SIG-M5 treated with dmso at 0.1 percent for 504 hours (cell line): ENCODE measurements around the gene XAGE1B.
"Not testable (repeated sequence)": the region's sequence is repeated elsewhere in the genome, so short reads cannot be mapped to it uniquely, and the experiment has no call there.

Source experiments
- DNase-seq: peaks from one replicate; lab custom pipeline; 2025; ENCODE audit not compliant: unreplicated experiment; lab: John Stamatoyannopoulos, UW

The XAGE1B gene, protein sequence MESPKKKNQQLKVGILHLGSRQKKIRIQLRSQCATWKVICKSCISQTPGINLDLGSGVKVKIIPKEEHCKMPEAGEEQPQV

DNA sequence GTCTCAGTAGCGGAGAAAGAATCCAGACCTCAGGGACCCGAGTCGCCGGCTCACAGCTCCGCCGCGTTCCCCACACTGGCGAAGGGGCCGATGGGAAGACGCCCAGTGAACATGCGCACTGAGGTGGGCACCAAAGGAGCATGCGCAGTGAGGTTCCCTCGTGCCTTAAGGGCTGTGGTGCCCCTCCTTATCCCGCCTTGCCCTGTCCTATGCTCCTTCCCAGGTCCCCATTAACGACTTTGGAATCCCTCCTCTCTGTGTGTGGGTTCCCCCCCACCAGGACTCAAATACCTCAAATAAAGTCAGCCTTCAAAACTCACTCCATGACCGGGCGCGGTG lies at the start of gene XAGE1B:
XAGE1B (minus strand) TSS at position 77 of the 339 bp plus-strand sequence. CDS start 1,536 bp downstream, outside the sequence.
- DNase-seq = not testable (repeated sequence)

DNA sequence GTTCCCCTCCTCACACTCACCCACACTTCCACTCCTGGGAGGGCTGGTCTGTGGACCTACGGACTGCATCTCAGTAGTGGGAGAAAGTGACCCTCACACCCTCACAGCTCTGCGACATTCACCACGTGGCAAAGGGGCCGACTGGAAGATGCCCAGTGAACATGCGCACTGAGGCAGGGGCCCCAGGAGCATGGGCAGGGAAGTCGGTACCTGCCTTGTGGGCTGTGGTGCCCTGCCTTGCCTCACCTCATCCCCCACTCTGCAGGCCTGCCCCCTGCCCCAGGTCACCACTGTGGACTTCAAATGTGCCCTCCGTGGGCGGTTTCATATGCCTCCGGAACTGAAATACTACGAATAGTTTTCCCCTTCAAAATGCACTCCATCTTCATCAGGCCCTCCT lies 46.2 kb upstream of the XAGE1B start:
- DNase-seq = no peak

DNA sequence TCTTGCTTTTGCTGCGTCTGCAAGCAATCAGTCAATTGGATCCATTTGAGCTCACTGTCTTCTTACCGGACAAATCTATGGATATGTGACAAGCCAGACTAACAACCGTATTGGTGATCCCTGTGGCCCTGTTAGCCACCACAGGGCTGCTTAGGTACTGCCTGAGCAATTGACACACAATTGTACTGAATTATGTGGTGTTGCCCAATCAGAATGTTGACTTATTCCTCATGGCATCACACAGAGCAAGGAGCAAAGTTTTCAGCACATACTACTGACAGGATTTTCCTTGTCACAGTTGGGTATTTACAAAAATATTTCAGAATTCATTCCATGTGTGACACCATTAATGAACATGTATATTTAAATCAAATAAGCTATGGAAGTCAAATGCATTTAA lies 41.3 kb upstream of the XAGE1B start:
- no peak for DNase-seq

DNA sequence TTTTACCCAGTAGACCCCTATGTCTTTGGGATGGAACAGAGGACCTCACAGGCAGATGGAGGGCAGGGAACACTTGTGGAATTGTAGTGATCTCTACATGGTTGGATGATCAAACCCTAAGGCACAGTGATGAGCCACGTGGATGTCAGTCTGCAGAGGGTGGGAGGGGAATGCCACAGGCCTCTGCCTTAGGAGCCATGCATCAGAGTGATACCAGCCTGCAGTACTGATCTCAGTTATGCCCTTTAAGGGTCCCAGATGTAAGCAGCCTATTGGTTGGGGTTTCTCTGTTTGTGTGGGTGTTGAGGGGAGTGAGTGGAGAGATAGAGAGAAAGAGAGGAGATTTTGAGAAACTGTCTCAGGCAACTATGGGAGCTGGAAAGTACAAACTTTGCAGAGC lies 39.9 kb upstream of the XAGE1B start:
- DNase-seq = no peak

DNA sequence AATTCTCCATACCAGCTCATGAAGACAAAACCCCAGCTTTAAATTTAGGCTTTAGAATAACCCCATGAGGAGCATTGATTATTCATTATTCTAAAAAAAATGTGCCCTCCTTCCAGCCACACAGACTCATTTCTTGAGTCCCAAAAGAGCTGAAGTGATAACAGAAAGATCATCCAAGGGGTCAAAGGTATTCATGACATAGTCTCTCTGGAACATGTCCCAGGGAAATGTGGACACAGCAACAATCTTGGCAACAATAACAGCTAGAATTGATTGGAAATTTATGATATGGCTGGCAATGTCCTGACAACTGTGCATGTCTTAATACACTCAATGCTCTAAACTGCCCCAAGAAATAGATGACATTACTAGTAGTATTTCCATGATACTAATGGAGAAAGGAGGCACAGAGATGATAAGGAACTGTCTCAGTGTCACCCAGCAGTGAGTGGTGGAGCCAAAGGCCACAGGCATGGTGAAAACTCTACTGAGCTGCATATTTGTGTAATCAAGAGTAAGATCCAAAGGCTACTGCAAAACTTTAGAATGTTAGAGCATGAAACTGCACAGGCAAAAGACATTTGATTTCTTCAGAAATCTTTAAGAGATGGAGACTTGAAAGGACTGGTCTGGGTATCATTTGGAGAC lies 37.3 kb upstream of the XAGE1B start:
- no peak for DNase-seq

DNA sequence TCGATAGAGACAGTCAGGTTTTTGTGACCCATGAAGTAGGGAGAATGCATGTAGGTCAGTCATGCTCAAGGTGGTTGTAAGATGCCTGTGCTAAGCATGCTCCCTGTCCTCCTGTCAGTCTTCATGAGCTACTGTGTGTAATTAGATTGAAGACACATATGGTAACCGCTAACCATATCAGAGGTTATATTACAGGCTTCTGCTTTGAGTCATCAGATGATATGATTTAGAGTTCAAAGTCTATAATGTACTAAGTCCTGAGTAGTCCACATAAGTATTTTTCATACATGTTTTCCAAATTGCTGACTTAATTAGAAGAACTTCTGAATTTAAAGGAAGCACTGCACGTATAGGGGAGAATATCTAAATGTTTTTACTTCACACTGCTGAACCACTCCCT lies 31.9 kb upstream of the XAGE1B start:
- not testable (repeated sequence) for DNase-seq

DNA sequence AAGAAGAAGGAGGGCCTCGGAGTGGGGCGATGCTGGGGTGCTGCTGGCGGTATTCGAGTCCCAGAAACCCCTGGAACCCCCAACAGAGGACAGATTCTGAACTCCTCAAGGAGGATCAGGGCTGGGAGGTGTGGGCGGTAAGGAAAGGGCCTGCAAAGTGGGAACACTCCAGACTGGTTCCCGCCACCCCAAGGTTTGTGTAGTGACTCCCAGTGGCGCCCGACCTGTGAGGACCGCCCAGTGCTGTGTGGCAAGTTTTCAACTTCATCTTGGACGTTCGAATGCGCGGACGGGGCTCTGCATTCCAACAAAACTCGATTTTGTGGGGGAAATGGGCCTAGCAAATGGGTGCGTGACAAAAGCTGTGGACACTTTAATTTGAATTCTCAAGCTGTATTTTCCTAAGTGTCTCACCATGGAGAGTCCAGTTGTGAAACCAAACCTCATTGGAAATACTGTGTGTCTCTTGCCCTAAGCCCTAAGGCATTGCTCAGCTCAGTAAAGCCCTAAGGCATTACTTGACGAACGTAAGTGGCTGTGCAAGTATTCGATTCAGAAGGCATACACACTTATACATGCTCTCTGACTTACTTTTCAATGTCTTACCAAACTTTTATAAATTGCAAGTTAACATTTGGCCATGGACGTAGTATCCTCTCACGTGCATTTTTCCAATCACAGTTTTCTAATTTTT lies 27.4 kb upstream of the XAGE1B start:
- no peak for DNase-seq

DNA sequence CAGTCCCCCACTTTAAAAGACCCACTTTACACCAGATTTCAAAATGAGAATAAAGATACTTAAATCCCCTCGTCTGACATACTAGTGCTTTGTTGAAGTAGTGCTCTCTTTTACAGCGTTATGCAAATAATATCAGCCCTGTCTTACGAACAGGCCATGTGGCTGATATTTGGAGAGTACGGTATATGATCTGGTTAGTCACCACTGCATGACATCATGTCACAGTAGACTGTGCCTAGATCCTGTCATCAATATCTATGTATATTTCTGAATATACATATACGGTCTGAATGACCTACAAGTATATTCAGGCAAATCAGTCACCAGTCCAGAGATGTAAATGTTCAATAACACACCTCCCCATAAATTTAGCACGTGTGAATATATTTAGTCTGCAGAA lies 25.4 kb upstream of the XAGE1B start:
- no peak for DNase-seq

DNA sequence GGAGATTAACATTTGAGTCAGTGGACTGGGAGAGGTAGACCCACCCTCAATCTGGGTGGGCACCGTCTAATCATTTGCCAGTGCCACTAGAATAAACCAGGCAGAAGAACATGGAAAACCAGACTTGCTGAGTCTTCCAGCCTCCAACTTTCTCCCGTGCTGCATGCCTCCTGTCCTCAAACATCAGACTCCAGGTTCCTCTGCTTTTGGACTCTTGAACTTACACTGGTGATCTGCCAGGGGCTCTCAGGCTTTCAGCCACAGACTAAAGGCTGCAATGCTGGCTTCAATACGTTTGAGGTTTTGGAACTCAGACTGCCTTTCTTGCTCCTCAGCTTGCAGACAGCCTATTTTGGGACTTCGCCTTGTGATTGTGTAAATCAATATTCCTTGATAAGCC lies 24.2 kb upstream of the XAGE1B start:
- DNase-seq = not testable (repeated sequence)

DNA sequence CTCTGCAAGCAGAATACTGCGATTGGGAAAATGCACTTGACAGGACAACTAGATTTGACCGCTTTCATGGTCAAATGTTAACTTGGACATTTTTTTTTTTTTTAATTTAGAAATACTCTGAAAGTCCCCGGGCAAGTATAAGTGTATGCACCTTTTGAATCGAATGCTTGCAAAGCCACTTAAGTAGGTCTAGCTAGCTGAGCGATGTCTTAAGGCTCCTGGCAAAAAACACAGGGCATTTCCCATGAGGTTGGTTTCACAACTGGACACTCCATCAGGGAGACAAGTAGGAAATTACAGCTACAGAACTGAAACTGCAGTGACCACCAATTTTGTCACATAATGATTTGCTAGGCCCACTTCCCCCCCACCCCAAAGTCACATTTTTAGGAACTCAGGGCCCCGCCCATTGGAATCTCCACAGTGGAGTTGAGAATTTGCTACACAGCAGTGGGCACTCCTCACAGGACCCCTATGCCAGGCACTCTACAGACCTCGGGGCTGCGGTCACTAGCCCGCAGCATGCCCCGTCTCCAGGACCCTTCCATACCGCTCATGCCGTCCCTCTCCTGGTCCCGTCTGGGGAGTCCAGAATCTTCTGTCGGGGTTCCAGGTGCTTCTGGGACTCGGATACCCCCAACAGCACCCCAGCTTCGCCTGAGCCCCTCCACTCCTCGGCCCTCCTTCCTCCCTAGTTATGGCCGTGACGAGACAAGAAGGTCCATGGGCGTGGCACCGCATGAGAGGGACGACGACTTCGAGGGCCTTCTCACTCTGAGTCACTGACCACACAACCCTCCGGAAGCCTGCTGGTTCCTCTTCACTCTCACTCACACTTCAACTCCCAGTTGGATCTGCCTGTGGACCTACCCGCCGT lies 515 bp downstream of the XAGE1B start:
- not testable (repeated sequence) for DNase-seq

DNA sequence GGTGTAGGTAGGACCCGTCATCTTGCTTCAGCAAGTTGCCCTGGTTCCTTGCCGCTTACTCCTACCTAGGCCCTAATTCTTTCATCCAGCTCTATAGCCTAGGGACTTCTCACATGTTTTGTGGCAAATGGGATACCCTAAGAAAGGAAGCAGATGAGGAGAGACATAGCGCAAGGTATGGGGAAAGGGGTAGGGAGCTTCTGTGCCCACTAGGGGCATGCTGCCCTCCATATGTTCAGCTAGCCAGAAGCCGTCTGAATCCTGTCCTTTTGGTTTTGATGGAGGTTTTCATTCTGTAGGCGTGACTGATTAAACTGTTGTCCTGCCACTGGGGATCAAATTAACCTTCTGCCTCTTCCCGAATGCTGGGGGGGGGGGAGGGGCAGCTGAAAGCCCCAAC lies 5.7 kb downstream of the XAGE1B start:
- not testable (repeated sequence) for DNase-seq

DNA sequence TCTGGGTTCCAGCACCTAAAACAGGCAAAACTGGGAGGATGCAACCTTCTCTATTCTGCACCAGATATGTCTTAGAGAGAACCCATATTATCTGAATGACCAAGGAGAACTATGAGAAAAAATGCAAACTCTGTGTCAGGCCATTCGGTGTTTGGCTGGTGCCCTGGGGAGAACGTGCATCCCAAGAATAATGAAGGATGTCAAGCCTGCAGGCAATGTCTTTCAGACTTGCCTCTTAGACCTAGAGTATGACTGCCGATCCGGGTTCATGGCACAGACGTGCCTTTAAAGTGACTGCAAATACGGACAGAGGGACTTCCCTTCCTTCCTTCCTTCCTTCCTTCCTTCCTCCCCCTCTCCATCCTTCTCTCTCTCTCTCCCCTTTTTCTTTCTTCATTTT lies 6.9 kb downstream of the XAGE1B start:
- DNase-seq = no peak

DNA sequence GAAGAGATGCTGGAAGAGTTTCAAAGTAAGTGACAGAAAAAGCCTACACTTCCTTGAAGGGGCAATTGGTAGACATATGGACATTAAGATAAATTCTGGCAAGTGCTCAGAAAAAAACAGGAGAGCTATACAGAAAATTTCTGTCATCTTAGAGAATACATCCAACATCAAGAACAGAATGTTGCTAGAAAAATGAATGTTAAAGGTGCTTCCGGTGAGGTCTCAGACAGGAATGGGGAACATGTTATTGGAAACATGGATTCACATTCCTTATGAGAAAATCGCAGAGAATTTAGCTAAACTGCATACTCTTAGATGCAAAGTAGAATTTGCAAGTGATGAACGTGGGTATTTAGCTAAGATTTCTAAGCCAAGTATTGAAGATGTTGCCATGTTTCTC lies 9.5 kb downstream of the XAGE1B start:
- DNase-seq = no peak

DNA sequence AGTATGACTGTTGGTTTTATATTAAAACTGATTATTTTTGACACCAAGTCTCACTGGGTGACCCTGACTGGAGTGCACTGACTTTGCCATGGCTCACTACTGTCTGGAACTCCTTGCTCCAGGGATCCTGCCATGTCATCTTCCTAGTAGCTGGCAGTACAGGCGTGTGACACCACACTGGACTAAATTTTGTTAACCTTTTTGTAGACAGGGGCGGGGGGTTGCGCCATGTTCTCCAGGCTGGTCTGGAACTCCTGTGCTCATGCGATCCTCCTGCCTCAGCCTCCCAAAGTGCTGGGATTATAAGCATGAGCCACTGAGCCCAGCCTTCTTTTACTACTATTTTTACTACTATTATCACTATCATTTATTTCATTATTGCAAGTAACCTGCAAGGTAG lies 12.3 kb downstream of the XAGE1B start:
- DNase-seq = no peak

DNA sequence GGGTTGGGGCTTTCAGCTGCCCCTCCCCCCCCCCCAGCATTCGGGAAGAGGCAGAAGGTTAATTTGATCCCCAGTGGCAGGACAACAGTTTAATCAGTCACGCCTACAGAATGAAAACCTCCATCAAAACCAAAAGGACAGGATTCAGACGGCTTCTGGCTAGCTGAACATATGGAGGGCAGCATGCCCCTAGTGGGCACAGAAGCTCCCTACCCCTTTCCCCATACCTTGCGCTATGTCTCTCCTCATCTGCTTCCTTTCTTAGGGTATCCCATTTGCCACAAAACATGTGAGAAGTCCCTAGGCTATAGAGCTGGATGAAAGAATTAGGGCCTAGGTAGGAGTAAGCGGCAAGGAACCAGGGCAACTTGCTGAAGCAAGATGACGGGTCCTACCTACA lies 15.5 kb downstream of the XAGE1B start:
- DNase-seq = not testable (repeated sequence)

DNA sequence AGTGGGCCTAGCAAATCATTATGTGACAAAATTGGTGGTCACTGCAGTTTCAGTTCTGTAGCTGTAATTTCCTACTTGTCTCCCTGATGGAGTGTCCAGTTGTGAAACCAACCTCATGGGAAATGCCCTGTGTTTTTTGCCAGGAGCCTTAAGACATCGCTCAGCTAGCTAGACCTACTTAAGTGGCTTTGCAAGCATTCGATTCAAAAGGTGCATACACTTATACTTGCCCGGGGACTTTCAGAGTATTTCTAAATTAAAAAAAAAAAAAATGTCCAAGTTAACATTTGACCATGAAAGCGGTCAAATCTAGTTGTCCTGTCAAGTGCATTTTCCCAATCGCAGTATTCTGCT lies 20.5 kb downstream of the XAGE1B start:
- DNase-seq = not testable (repeated sequence)

DNA sequence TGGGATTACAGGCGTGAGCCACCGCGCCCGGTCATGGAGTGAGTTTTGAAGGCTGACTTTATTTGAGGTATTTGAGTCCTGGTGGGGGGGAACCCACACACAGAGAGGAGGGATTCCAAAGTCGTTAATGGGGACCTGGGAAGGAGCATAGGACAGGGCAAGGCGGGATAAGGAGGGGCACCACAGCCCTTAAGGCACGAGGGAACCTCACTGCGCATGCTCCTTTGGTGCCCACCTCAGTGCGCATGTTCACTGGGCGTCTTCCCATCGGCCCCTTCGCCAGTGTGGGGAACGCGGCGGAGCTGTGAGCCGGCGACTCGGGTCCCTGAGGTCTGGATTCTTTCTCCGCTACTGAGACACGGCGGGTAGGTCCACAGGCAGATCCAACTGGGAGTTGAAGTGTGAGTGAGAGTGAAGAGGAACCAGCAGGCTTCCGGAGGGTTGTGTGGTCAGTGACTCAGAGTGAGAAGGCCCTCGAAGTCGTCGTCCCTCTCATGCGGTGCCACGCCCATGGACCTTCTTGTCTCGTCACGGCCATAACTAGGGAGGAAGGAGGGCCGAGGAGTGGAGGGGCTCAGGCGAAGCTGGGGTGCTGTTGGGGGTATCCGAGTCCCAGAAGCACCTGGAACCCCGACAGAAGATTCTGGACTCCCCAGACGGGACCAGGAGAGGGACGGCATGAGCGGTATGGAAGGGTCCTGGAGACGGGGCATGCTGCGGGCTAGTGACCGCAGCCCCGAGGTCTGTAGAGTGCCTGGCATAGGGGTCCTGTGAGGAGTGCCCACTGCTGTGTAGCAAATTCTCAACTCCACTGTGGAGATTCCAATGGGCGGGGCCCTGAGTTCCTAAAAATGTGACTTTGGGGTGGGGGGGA lies 21.1 kb downstream of the XAGE1B start, which contains the start of gene XAGE1A:
XAGE1A (plus strand) TSS at position 264 of the 874 bp plus-strand sequence. CDS start 1,554 bp downstream, outside the sequence.
- DNase-seq = not testable (repeated sequence)

DNA sequence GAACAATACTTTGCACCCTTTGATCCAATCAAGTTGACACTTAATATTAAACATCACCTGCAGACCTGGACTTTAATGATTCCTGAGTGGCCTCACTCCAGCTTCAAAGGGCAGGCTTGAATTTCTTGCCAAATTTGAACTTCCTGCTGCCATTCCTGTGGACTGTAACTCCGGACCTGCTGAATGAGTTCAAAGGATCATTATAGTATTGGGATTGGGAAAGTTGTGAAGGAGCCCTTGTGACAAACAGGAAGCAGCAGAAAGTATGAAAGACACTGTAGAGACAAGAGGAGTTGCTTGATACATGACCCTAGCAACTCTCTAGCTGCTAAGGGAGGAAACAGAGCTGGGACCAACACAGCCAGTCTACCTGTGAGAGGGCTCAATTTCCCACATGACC lies 45.6 kb downstream of the XAGE1B start:
- not testable (repeated sequence) for DNase-seq
